Fibroblast of pulmonary artery (primary cell): Measurements from ENCODE around the gene SSUH2.
"Not testable (repeated sequence)": the region's sequence is repeated elsewhere in the genome, so short reads cannot be mapped to it uniquely, and the experiment has no call there.

Source experiments
- DNase-seq: peaks from one replicate; pipeline ENCODE4 v3.0.0-alpha.2; 2010; ENCODE audit warnings: low read depth
- H3K4me3 ChIP-seq: replicated peaks from 2 replicates; pipeline ENCODE4 v1.5.1; 2011; ENCODE audit warnings: low read depth, mild to moderate bottlenecking, control low read depth, low read length, moderate library complexity
- CTCF ChIP-seq: IDR thresholded peaks from 2 replicates; pipeline ENCODE4 v1.5.1; 2011; ENCODE audit warnings: mild to moderate bottlenecking, control low read depth, low read length, inconsistent platforms; ENCODE audit errors: missing control alignments

The SSUH2 gene

GRCh38 chr3:8655387-8655835 is 10.8 kb upstream of the SSUH2 start:
- H3K4me3 ChIP-seq, result no peak overlapping the region
- DNase-seq, result no peak
- no peak for TF ChIP-seq CTCF

- not testable (repeated sequence) for H3K4me3 ChIP-seq, DNase-seq
These were observed 10.2 kb upstream of the SSUH2 start for GRCh38 chr3:8654572-8655329.

GRCh38 chr3:8653800-8654408 is 9.3 kb upstream of the SSUH2 start:
- no peak for DNase-seq
- no peak for TF ChIP-seq CTCF
- no peak overlapping the region for H3K4me3 ChIP-seq

DNA sequence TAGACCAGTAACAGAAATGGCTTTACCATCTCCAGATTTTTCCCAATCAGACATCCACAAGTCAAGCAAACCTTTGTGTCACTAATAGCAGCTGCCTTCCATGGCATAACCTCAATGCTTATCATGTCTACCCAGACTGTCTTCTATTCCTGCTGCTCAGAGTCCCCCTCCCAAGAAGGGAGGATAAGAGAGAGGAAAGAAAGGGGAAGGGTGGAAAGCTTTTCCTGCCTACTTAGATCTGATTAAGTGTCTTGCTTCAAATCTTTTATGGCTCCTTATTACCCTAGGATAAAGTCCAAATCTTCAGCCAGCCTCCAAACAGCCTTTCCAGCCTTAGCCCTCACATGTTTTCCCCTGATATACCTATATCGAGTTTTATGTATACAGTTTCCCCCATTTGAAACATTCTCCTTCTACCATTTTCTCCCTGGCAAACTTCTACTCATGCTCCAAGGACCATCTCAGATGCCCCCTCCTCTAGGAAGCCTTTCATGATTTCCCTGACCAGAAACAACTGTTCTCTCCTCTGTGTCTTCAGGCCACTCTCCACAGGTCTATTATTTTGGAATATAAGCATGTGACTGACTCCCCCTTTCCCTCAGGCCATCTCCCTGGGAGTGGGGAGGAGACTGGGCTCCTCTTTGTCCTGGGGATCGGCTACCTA is 7.9 kb upstream of the SSUH2 start:
- no peak overlapping the region for H3K4me3 ChIP-seq
- no peak for TF ChIP-seq CTCF
- no peak for DNase-seq

- no peak for TF ChIP-seq CTCF
- no peak overlapping the region for H3K4me3 ChIP-seq
- no peak for DNase-seq
These were observed 7.1 kb upstream of the SSUH2 start for GRCh38 chr3:8651418-8652323.

DNA sequence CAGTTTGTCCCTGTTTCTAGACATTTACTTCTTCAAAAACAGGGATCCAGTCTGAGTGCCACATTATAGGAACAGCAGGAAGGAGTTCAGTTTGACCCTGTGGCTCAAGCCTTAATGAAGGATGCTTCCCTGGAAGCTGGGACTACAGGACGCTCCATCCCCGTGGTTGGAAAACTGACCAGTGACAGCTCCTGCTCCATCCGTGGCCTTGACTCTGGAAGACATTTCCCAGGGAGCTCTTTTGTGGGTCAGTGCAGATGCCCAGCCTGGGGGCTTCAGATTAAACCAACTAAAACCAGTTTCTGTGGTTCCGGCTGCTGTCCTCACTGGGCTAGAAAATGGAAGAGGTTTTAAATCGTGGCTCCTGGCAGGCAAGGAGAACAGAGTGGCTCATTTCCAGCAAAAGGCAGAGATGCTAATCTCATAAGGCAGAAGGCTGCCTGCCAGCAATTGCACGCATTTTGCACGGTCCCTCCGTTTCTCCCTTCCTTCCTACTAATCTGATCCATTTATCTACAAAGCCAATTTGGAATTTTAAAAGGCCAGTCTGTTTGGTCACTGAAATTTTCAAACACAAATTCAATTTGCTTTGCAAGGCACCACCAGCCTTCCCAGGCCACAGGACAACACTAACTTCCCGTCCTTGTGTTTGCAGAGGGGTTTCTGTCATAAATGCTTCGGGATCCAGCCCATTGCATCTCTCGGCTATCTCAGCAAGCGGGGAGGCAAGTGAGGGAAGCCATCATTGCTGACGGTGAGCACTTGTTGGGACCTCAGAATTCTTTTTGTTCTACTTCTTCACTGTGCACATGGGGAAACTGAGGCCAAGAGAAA is 6.2 kb upstream of the SSUH2 start:
- H3K4me3 ChIP-seq, result no peak overlapping the region
- no peak for TF ChIP-seq CTCF
- DNase-seq, result no peak
